Kidney epithelial cell (primary cell): Measurements from ENCODE around the gene DEXI. TPM values are rescaled to one million over a fixed set of nuclear protein-coding genes. Genes with fewer than 3 reads are reported as not detected.

Source experiments
- DNase-seq: peaks from one replicate; pipeline ENCODE4 v3.0.0-alpha.2; 2010; ENCODE audit warnings: low read depth
- H3K27me3 ChIP-seq: 2 replicates; pipeline ENCODE4 v1.6.0; 2011; ENCODE audit warnings: low read length; ENCODE audit not compliant: control insufficient read depth, insufficient read depth
- H3K36me3 ChIP-seq: 2 replicates; pipeline ENCODE4 v1.5.1; 2011; ENCODE audit warnings: low read length; ENCODE audit not compliant: control insufficient read depth, insufficient read depth
- H3K4me3 ChIP-seq: 2 replicates; pipeline ENCODE4 v1.5.1; 2011; ENCODE audit warnings: low read depth, mild to moderate bottlenecking, control low read depth, low read length
- CTCF ChIP-seq: IDR thresholded peaks from 2 replicates; pipeline ENCODE4 v1.5.1; 2011; ENCODE audit warnings: mild to moderate bottlenecking, moderate library complexity, low read length, control low read depth, inconsistent platforms; ENCODE audit not compliant: insufficient read depth, poor library complexity, severe bottlenecking
- total RNA-seq: library from RNA; depleted of rRNA; stranded (reverse); fragments of >200 nt; gene quantifications from 2 replicates; pipeline ENCODE4 v1.2.3, GENCODE V29; 2015

Gene DEXI
- total RNA-seq, 1 donor from 2014 or later = 62.5 TPM

- DNase-seq = no peak
- no peak for TF ChIP-seq CTCF
- Histone ChIP-seq H3K27me3 (no peaks in the 10 kb centered on the region), H3K36me3 (no peaks in the 10 kb centered on the region), H3K4me3 (peak overlapping the region; percentile 48)
Measured at GRCh38 chr16:10941127-10941933, 938 bp downstream of the DEXI start.

- Histone ChIP-seq H3K36me3 (no peaks in the 10 kb centered on the region), H3K27me3 (no peaks in the 10 kb centered on the region), H3K4me3 (peak overlapping the region; percentile 48)
- no peak for DNase-seq
- TF ChIP-seq CTCF = no peak
Measured at GRCh38 chr16:10940501-10941079, 1.7 kb downstream of the DEXI start.

- Histone ChIP-seq H3K36me3 (no peaks in the 10 kb centered on the region), H3K27me3 (no peaks in the 10 kb centered on the region), H3K4me3 (no peak overlapping the region)
- TF ChIP-seq CTCF = no peak
- DNase-seq = no peak
Measured at GRCh38 chr16:10939649-10940234, 2.5 kb downstream of the DEXI start.

GRCh38 chr16:10938796-10939648 lies 3.2 kb downstream of the DEXI start:
- Histone ChIP-seq H3K4me3 (no peak overlapping the region), H3K36me3 (no peaks in the 10 kb centered on the region), H3K27me3 (no peaks in the 10 kb centered on the region)
- TF ChIP-seq CTCF = no peak
- no peak for DNase-seq

GRCh38 chr16:10938321-10938720 lies 3.9 kb downstream of the DEXI start:
- H3K4me3 ChIP-seq = no peak overlapping the region
- no peaks in the 10 kb centered on the region for H3K27me3 ChIP-seq
- H3K36me3 ChIP-seq = no peaks in the 10 kb centered on the region
- DNase-seq = no peak
- no peak for TF ChIP-seq CTCF
